SJCRH30 (cell line): ENCODE measurements around the gene UFSP2. TPM values are rescaled to one million over a fixed set of nuclear protein-coding genes. Genes with fewer than 3 reads are reported as not detected.
A peak's percentile ranks its signal among the peaks of the same experiment; 100 is the strongest.

Experiments used
- DNase-seq, 2 experiments: peaks; one replicate each; pipeline ENCODE4 v3.0.0-alpha.2; 2015 to 2020
- H3K27ac ChIP-seq: fragments of 250-450 bp; sonication (Bioruptor Pico); 2 replicates; pipeline ENCODE4 v1.5.1; 2020; ENCODE audit warnings: mild to moderate bottlenecking, moderate library complexity
- H3K27me3 ChIP-seq: fragments of 250-450 bp; sonication (Bioruptor Pico); 2 replicates; pipeline ENCODE4 v1.5.1; 2020; ENCODE audit warnings: mild to moderate bottlenecking, moderate library complexity
- H3K36me3 ChIP-seq: fragments of 250-450 bp; sonication (Bioruptor Pico); 2 replicates; pipeline ENCODE4 v1.5.1; 2020; ENCODE audit warnings: mild to moderate bottlenecking, moderate library complexity
- H3K4me1 ChIP-seq: fragments of 250-450 bp; sonication (Bioruptor Pico); 2 replicates; pipeline ENCODE4 v1.5.1; 2020; ENCODE audit warnings: mild to moderate bottlenecking, moderate library complexity
- H3K4me3 ChIP-seq: fragments of 250-450 bp; sonication (Bioruptor Pico); 2 replicates; pipeline ENCODE4 v1.5.1; 2020; ENCODE audit warnings: mild to moderate bottlenecking, moderate library complexity
- H3K9me3 ChIP-seq: fragments of 250-450 bp; sonication (Bioruptor Pico); replicated peaks from 2 replicates; pipeline ENCODE4 v1.5.1; 2020; ENCODE audit warnings: mild to moderate bottlenecking, moderate library complexity
- total RNA-seq: library from RNA; depleted of rRNA; stranded (reverse); fragments of >200 nt; shearing (Covaris generic); gene quantifications from 2 replicates; pipeline ENCODE4 v1.2.3, GENCODE V29; 2014; rRNA removed

The UFSP2 gene
- 21.3 and 22.8 TPM in 2 replicates for total RNA-seq

GRCh38 chr4:185425647-185426352, at the start of gene UFSP2:
TSS of gene UFSP2 (minus strand) at chr4:185425964. CDS start at chr4:185425868, 96 bp downstream.
- Histone ChIP-seq H3K9me3 (no peaks in the 10 kb centered on the region), H3K27ac (peak within 1 kb of the TSS; percentile 100), H3K36me3 (no peaks in the 10 kb centered on the region), H3K4me3 (peak within 1 kb of the TSS; percentile 82), H3K27me3 (no peaks in the 10 kb centered on the region), H3K4me1 (no peaks in the 10 kb centered on the region)
- DNase-seq = peak; percentile 81 to 86

- Histone ChIP-seq H3K27me3 (no peaks in the 10 kb centered on the region), H3K27ac (no peak overlapping the region), H3K36me3 (no peaks in the 10 kb centered on the region), H3K4me3 (no peak overlapping the region), H3K9me3 (no peaks in the 10 kb centered on the region), H3K4me1 (no peaks in the 10 kb centered on the region)
- no peak for DNase-seq
Observed at GRCh38 chr4:185473247-185473646, 47.5 kb upstream of the UFSP2 start.

GRCh38 chr4:185472103-185472542, 46.4 kb upstream of the UFSP2 start:
- no peak overlapping the region for H3K27ac ChIP-seq
- H3K36me3 ChIP-seq = no peaks in the 10 kb centered on the region
- H3K4me3 ChIP-seq = peak overlapping the region; percentile 76
- H3K9me3 ChIP-seq = no peaks in the 10 kb centered on the region
- no peaks in the 10 kb centered on the region for H3K27me3 ChIP-seq
- DNase-seq = no peak
- no peaks in the 10 kb centered on the region for H3K4me1 ChIP-seq

- Histone ChIP-seq H3K9me3 (no peaks in the 10 kb centered on the region), H3K4me3 (peak within 1 kb of the TSS; percentile 76), H3K36me3 (no peaks in the 10 kb centered on the region), H3K27ac (no peak within 1 kb of the TSS), H3K4me1 (no peaks in the 10 kb centered on the region), H3K27me3 (no peaks in the 10 kb centered on the region)
- peak; percentile 86 to 89 for DNase-seq
Observed at GRCh38 chr4:185471235-185472102, 45.7 kb upstream of the UFSP2 start, which contains the start of gene CCDC110. TSS of gene CCDC110 (minus strand) at chr4:185471733. CDS start at chr4:185471683, 50 bp downstream.

GRCh38 chr4:185470501-185471195, 44.9 kb upstream of the UFSP2 start:
- Histone ChIP-seq H3K4me1 (no peaks in the 10 kb centered on the region), H3K36me3 (no peaks in the 10 kb centered on the region), H3K27me3 (no peaks in the 10 kb centered on the region), H3K4me3 (peak overlapping the region; percentile 55), H3K27ac (no peak overlapping the region), H3K9me3 (no peaks in the 10 kb centered on the region)
- DNase-seq = peak in 1 of 2 experiments; percentile 26

GRCh38 chr4:185469580-185470154, 43.9 kb upstream of the UFSP2 start:
- H3K4me1 ChIP-seq = no peaks in the 10 kb centered on the region
- H3K27me3 ChIP-seq = no peaks in the 10 kb centered on the region
- no peaks in the 10 kb centered on the region for H3K9me3 ChIP-seq
- H3K36me3 ChIP-seq = no peaks in the 10 kb centered on the region
- no peak overlapping the region for H3K4me3 ChIP-seq
- H3K27ac ChIP-seq = no peak overlapping the region
- DNase-seq = no peak

- DNase-seq = no peak
- Histone ChIP-seq H3K9me3 (no peaks in the 10 kb centered on the region), H3K4me1 (no peaks in the 10 kb centered on the region), H3K27ac (no peak overlapping the region), H3K27me3 (no peaks in the 10 kb centered on the region), H3K36me3 (no peaks in the 10 kb centered on the region), H3K4me3 (no peak overlapping the region)
Observed at GRCh38 chr4:185468999-185469398, 43.2 kb upstream of the UFSP2 start.

GRCh38 chr4:185467991-185468390, 42.2 kb upstream of the UFSP2 start:
- Histone ChIP-seq H3K27ac (no peak overlapping the region), H3K4me3 (no peak overlapping the region), H3K36me3 (no peaks in the 10 kb centered on the region), H3K27me3 (no peaks in the 10 kb centered on the region), H3K4me1 (no peaks in the 10 kb centered on the region), H3K9me3 (no peaks in the 10 kb centered on the region)
- no peak for DNase-seq

GRCh38 chr4:185467101-185467500, 41.3 kb upstream of the UFSP2 start:
- Histone ChIP-seq H3K4me3 (no peak overlapping the region), H3K27me3 (no peaks in the 10 kb centered on the region), H3K36me3 (no peaks in the 10 kb centered on the region), H3K4me1 (no peaks in the 10 kb centered on the region), H3K9me3 (no peaks in the 10 kb centered on the region), H3K27ac (no peak overlapping the region)
- DNase-seq = no peak

- H3K27ac ChIP-seq = no peak overlapping the region
- no peak for DNase-seq
- H3K4me3 ChIP-seq = no peak overlapping the region
- H3K36me3 ChIP-seq = no peaks in the 10 kb centered on the region
- no peaks in the 10 kb centered on the region for H3K4me1 ChIP-seq
- H3K9me3 ChIP-seq = no peaks in the 10 kb centered on the region
- H3K27me3 ChIP-seq = no peaks in the 10 kb centered on the region
Observed at GRCh38 chr4:185465707-185466106, 39.9 kb upstream of the UFSP2 start.

GRCh38 chr4:185464887-185465286, 39.1 kb upstream of the UFSP2 start:
- H3K4me3 ChIP-seq = no peak overlapping the region
- no peaks in the 10 kb centered on the region for H3K9me3 ChIP-seq
- no peak overlapping the region for H3K27ac ChIP-seq
- H3K4me1 ChIP-seq = no peaks in the 10 kb centered on the region
- no peaks in the 10 kb centered on the region for H3K27me3 ChIP-seq
- no peaks in the 10 kb centered on the region for H3K36me3 ChIP-seq
- no peak for DNase-seq

GRCh38 chr4:185464183-185464582, 38.4 kb upstream of the UFSP2 start:
- Histone ChIP-seq H3K9me3 (no peaks in the 10 kb centered on the region), H3K27me3 (no peaks in the 10 kb centered on the region), H3K4me3 (no peak overlapping the region), H3K4me1 (no peaks in the 10 kb centered on the region), H3K36me3 (no peaks in the 10 kb centered on the region), H3K27ac (no peak overlapping the region)
- no peak for DNase-seq

- H3K4me1 ChIP-seq = no peaks in the 10 kb centered on the region
- H3K9me3 ChIP-seq = no peaks in the 10 kb centered on the region
- H3K27ac ChIP-seq = no peak overlapping the region
Observed at GRCh38 chr4:185463541-185463940, 37.8 kb upstream of the UFSP2 start.

GRCh38 chr4:185461565-185461964, 35.8 kb upstream of the UFSP2 start:
- Histone ChIP-seq H3K36me3 (no peaks in the 10 kb centered on the region), H3K4me1 (no peaks in the 10 kb centered on the region), H3K4me3 (no peak overlapping the region), H3K9me3 (no peaks in the 10 kb centered on the region), H3K27ac (no peak overlapping the region), H3K27me3 (no peaks in the 10 kb centered on the region)
- no peak for DNase-seq

More at GRCh38 chr4:185463541-185463940, 37.8 kb upstream of the UFSP2 start:
- Histone ChIP-seq H3K27me3 (no peaks in the 10 kb centered on the region), H3K4me3 (no peak overlapping the region), H3K36me3 (no peaks in the 10 kb centered on the region)
- DNase-seq = peak in 1 of 2 experiments; percentile 27
